ENCODE data around the gene CNOT6. TPM values are rescaled to one million over a fixed set of nuclear protein-coding genes. Genes with fewer than 3 reads are reported as not detected.

CNOT6 gene
- total and polyA plus RNA-seq, 10 of the 15 experiments (the other 5 are each of a cell fraction or from before 2014, with no cell fraction given): 3.8 to 22.1 (median 12.1) TPM

- FAIRE-seq (no peak), ATAC-seq (no peak), DNase-seq (ENCODE audit: low read depth, low spot score) (no peak)
- Histone ChIP-seq H3K79me2 (ENCODE audit: control insufficient read depth, insufficient read depth, low read length) (no peaks in the 10 kb centered on the region), H3K4me1 (ENCODE audit: control insufficient read depth, insufficient read depth, low read length) (no peaks in the 10 kb centered on the region), H3K27ac (ENCODE audit: control insufficient read depth, insufficient read depth) (no peak overlapping the region), H4K20me1 (ENCODE audit: control insufficient read depth, insufficient read depth) (no peaks in the 10 kb centered on the region), H2AFZ (ENCODE audit: control insufficient read depth, low read depth, low read length) (no peak overlapping the region), H3K4me3 (no peak overlapping the region), H3K9ac (ENCODE audit: control insufficient read depth, insufficient read depth, low read length) (no peak overlapping the region), H3K9me3 (replicated peaks; ENCODE audit: control insufficient read depth, insufficient read depth, low read length) (no peaks in the 10 kb centered on the region), H3K27me3 (replicated peaks in 1 of 2; ENCODE audit: control insufficient read depth in 2 of 2, insufficient read depth in 2 of 2, low read length in 1 of 2) (no peaks in the 10 kb centered on the region), H3K36me3 (ENCODE audit: control insufficient read depth in 2 of 2, insufficient read depth in 2 of 2, low read length in 1 of 2) (no peaks in the 10 kb centered on the region), H3K4me2 (ENCODE audit: control insufficient read depth, insufficient read depth) (no peak overlapping the region)
- RAD21 ChIA-PET (ENCODE audit: unreplicated experiment): interaction anchor here (1.2 to 1.5 kb wide), 2 partner anchors 143 to 179 kb away, joined by 4 read pairs; no protein-coding TSS in a partner anchor
- CTCF ChIA-PET: interaction anchor here (0.9 to 1.8 kb wide), 9 partner anchors 10 to 347 kb away, joined by 3 to 7 read pairs (median 4); no protein-coding TSS in a partner anchor
- POLR2A ChIA-PET: no interaction called here
- BruUV-seq (replicated peaks): no TSS peak
- intact Hi-C loops (cut with micrococcal nuclease; ENCODE audit: unreplicated experiment) (loop anchor here (1.0 to 5.0 kb wide), 2 partner anchors 179 to 345 kb away; no protein-coding TSS in a partner anchor), in situ Hi-C loops (cut with MboI) (no loop called here)
- 41% methylated on average over 7 of the region's 7 CpGs for WGBS (ENCODE audit: insufficient coverage, insufficient replicate concordance, low lambda C conversion rate, missing lambda C conversion rate)
- SMC1A ChIA-PET (ENCODE audit: uncharacterized antibody, unreplicated experiment): no interaction called here
- no peak for TF ChIP-seq SIN3A (IDR thresholded peaks at IDR 0.05; ENCODE audit: low read depth, low read length)
- no peak for TF ChIP-seq HSF1 (IDR thresholded peaks at IDR 0.05; ENCODE audit: low read depth, low read length)
- TF ChIP-seq TCF12 (IDR thresholded peaks at IDR 0.05; ENCODE audit: low read depth, low read length): no peak
- TF ChIP-seq HDGF (IDR thresholded peaks at IDR 0.05): no peak
- TF ChIP-seq CEBPZ (IDR thresholded peaks at IDR 0.05; ENCODE audit: low read depth, low read length): no peak
- TF ChIP-seq NKRF (conservative IDR thresholded peaks at IDR 0.05): no peak
- no peak for TF ChIP-seq SMARCA5 (IDR thresholded peaks at IDR 0.05)
- TF ChIP-seq ATF7 (IDR thresholded peaks at IDR 0.05; ENCODE audit: low read depth): no peak
- TF ChIP-seq SREBF1 (IDR thresholded peaks at IDR 0.05; ENCODE audit: low read length): no peak
- no peak for TF ChIP-seq SREBF2 (IDR thresholded peaks at IDR 0.05; ENCODE audit: low read length)
- TF ChIP-seq BCL11A (IDR thresholded peaks at IDR 0.05; ENCODE audit: low read depth, low read length): no peak
- no peak for TF ChIP-seq BCL3 (IDR thresholded peaks at IDR 0.05; ENCODE audit: borderline replicate concordance, insufficient read depth, low read depth, low read length, poor library complexity, severe bottlenecking)
- no peak for TF ChIP-seq E2F8 (IDR thresholded peaks at IDR 0.05; ENCODE audit: low read depth, partially characterized antibody)
- TF ChIP-seq EGR1 (IDR thresholded peaks at IDR 0.05; ENCODE audit: borderline replicate concordance in 1 of 2, low read depth in 2 of 2, low read length in 2 of 2): no peak
Observed at GRCh38 chr5:180471866-180472265, 22.3 kb upstream of the CNOT6 start.

Measured in GM12878 (cell line).